C4-2B (cell line): ENCODE results near the gene DEF6.

Experiments used
- ZFX ChIP-seq: fragments of 450-650 bp; IDR thresholded peaks from 2 replicates; pipeline ENCODE4 v1.6.1; 2017
- TF ChIP-seq, protein P1 (sequence below): fragments of 450-650 bp; conservative IDR thresholded peaks from 2 replicates; pipeline ENCODE4 v1.5.1; 2017; ENCODE audit warnings: mild to moderate bottlenecking

- TF ChIP-seq, protein P1, sequence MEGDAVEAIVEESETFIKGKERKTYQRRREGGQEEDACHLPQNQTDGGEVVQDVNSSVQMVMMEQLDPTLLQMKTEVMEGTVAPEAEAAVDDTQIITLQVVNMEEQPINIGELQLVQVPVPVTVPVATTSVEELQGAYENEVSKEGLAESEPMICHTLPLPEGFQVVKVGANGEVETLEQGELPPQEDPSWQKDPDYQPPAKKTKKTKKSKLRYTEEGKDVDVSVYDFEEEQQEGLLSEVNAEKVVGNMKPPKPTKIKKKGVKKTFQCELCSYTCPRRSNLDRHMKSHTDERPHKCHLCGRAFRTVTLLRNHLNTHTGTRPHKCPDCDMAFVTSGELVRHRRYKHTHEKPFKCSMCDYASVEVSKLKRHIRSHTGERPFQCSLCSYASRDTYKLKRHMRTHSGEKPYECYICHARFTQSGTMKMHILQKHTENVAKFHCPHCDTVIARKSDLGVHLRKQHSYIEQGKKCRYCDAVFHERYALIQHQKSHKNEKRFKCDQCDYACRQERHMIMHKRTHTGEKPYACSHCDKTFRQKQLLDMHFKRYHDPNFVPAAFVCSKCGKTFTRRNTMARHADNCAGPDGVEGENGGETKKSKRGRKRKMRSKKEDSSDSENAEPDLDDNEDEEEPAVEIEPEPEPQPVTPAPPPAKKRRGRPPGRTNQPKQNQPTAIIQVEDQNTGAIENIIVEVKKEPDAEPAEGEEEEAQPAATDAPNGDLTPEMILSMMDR = no peak
- TF ChIP-seq ZFX = no peak
Observed at GRCh38 chr6:35287671-35288396, 9.8 kb upstream of the DEF6 start.
